Caco-2 (cell line): ENCODE measurements around the gene CCDC9. TPM values are rescaled to one million over a fixed set of nuclear protein-coding genes. Genes with fewer than 3 reads are reported as not detected.

Experiments
- BruUV-seq: library from RNA; stranded (reverse); fragments of 400-500 nt; replicated peaks from 2 replicates; lab custom pipeline; 2021; lab: Mats Ljungman, UMichigan
- CTCF ChIA-PET: fragments of 300-600 bp; sonication (Branson Sonifier 250); formaldehyde crosslinking; loops from one replicate; lab custom pipeline; 2022; ENCODE audit warnings: antibody characterized with exemption; lab: Charles Lee
- POLR2A ChIA-PET: fragments of 300-600 bp; sonication (Branson Sonifier 250); formaldehyde crosslinking; loops from one replicate; lab custom pipeline; 2022; ENCODE audit warnings: antibody characterized with exemption; lab: Charles Lee
- DNase-seq, 2 experiments: peaks; one replicate each; pipeline versions ENCODE4 v3.0.0 to v3.0.0-alpha.2; 2020 to 2022
- H3K27me3 ChIP-seq: replicated peaks from 2 replicates; pipeline ENCODE4 v1.6.0; 2011; ENCODE audit warnings: low read length; ENCODE audit not compliant: control insufficient read depth, insufficient read depth
- H3K36me3 ChIP-seq: 2 replicates; pipeline ENCODE4 v1.5.1; 2011; ENCODE audit warnings: low read length; ENCODE audit not compliant: control insufficient read depth, insufficient read depth
- H3K4me1 ChIP-seq: fragments of 250-450 bp; sonication (Bioruptor Pico); 2 replicates; pipeline ENCODE4 v1.5.1; 2020; ENCODE audit warnings: mild to moderate bottlenecking
- H3K4me3 ChIP-seq: 2 replicates; pipeline ENCODE4 v1.5.1; 2011; ENCODE audit warnings: low read depth, mild to moderate bottlenecking, control low read depth, low read length
- H3K9me3 ChIP-seq: fragments of 250-450 bp; sonication (Bioruptor Pico); 2 replicates; pipeline ENCODE4 v1.5.1; 2020; ENCODE audit warnings: mild to moderate bottlenecking, moderate library complexity
- H3K27ac Mint-ChIP-seq: one replicate; pipeline ENCODE4 v1.8.0; 2022; ENCODE audit warnings: mixed read lengths; ENCODE audit not compliant: unreplicated experiment
- H3K27me3 Mint-ChIP-seq: one replicate; pipeline ENCODE4 v1.8.0; 2022; ENCODE audit warnings: mixed read lengths; ENCODE audit not compliant: insufficient read depth, unreplicated experiment
- H3K36me3 Mint-ChIP-seq: one replicate; pipeline ENCODE4 v1.8.0; 2022; ENCODE audit warnings: mild to moderate bottlenecking, mixed read lengths; ENCODE audit not compliant: insufficient read depth, unreplicated experiment
- H3K4me1 Mint-ChIP-seq: one replicate; pipeline ENCODE4 v1.8.0; 2022; ENCODE audit warnings: low read depth, mixed read lengths; ENCODE audit not compliant: unreplicated experiment
- H3K4me3 Mint-ChIP-seq: one replicate; pipeline ENCODE4 v1.8.0; 2022; ENCODE audit warnings: mild to moderate bottlenecking, moderate library complexity, mixed read lengths; ENCODE audit not compliant: unreplicated experiment
- H3K9me3 Mint-ChIP-seq: one replicate; pipeline ENCODE4 v1.8.0; 2022; ENCODE audit warnings: mixed read lengths; ENCODE audit not compliant: unreplicated experiment
- CTCF ChIP-seq, 2 experiments: fragments of 200-600 bp in 1 of 2; IDR thresholded peaks; 1 replicate in 1 of 2; 2 replicates in 1 of 2; pipeline versions ENCODE4 v1.5.1 to v1.8.0; 2011 to 2022; ENCODE audit warnings: antibody characterized with exemption in 1 of 2, control low read depth in 1 of 2, inconsistent platforms in 1 of 2, low read depth in 1 of 2, low read length in 1 of 2, mild to moderate bottlenecking in 1 of 2, moderate library complexity in 1 of 2; ENCODE audit not compliant: insufficient read depth in 1 of 2, severe bottlenecking in 1 of 2, unreplicated experiment in 1 of 2
- intact Hi-C: fragments of 100-400 bp; cut with micrococcal nuclease; formaldehyde crosslinking; loops from one replicate; pipeline ENCODE4 v1.10.0; 2022; ENCODE audit not compliant: unreplicated experiment
- total RNA-seq: library from RNA; stranded (reverse); gene quantifications from 2 replicates; pipeline ENCODE4 v1.2.3, GENCODE V29; 2022

Gene CCDC9
- total RNA-seq, 1 experiment from 2014 or later: 43.1 TPM

DNA sequence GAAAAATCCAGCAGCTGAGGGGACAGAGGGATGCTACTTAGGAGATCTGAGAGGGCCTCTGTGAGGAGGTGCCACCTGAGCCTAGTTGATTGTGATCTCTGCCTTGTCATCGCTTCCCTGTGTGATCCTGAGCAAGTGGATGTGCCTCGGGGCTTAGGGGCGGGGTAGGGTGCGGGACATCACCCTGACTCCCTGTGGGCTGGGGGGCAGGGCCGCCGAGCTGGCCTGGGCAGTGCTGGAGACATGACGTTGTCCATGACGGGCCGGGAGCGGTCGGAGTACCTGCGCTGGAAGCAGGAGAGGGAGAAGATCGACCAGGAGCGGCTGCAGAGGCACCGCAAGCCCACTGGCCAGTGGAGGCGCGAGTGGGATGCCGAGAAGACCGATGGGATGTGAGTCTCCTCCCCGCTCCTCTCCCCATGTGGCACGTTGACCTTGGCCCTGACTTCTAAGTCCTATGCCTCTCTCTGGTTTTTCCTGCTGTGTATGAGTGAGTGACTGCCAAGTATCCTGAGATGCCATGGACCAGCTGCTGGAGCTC lies 10.1 kb downstream of the CCDC9 start:
- Mint-ChIP-seq H3K36me3 (peaks cover 71% of the 10 kb centered on the region), H3K9me3 (no peaks in the 10 kb centered on the region), H3K4me3 (no peak overlapping the region), H3K27ac (no peak overlapping the region), H3K4me1 (no peaks in the 10 kb centered on the region), H3K27me3 (no peaks in the 10 kb centered on the region)
- H3K4me3 ChIP-seq: no peak overlapping the region
- no peak for TF ChIP-seq CTCF (IDR thresholded peaks at IDR 0.05; ENCODE audit: insufficient read depth in 1 of 2, low read depth in 1 of 2, low read length in 1 of 2, severe bottlenecking in 1 of 2, unreplicated experiment in 1 of 2)
- no peaks in the 10 kb centered on the region for H3K9me3 ChIP-seq
- no peaks in the 10 kb centered on the region for H3K4me1 ChIP-seq
- peaks cover 5% of the 10 kb centered on the region for H3K36me3 ChIP-seq
- BruUV-seq: no TSS peak
- no peak for DNase-seq
- ChIA-PET CTCF (no interaction called here), POLR2A (no interaction called here)
- intact Hi-C loops: no loop called here
- no peaks in the 10 kb centered on the region for H3K27me3 ChIP-seq

GRCh38 chr19:47267350-47267759 lies 11.0 kb downstream of the CCDC9 start:
- H3K36me3 Mint-ChIP-seq: peaks cover 71% of the 10 kb centered on the region
- H3K9me3 Mint-ChIP-seq: no peaks in the 10 kb centered on the region
- Histone ChIP-seq H3K4me3 (no peak overlapping the region), H3K9me3 (no peaks in the 10 kb centered on the region), H3K27me3 (no peaks in the 10 kb centered on the region), H3K4me1 (no peaks in the 10 kb centered on the region), H3K36me3 (peaks cover 5% of the 10 kb centered on the region)
- ChIA-PET CTCF (interaction anchor here (0.6 kb wide), 1 partner anchor 1901 kb away, joined by 3 read pairs; no protein-coding TSS in a partner anchor), POLR2A (no interaction called here)
- H3K27ac Mint-ChIP-seq: no peak overlapping the region
- no peak for TF ChIP-seq CTCF (IDR thresholded peaks at IDR 0.05; ENCODE audit: insufficient read depth in 1 of 2, low read depth in 1 of 2, low read length in 1 of 2, severe bottlenecking in 1 of 2, unreplicated experiment in 1 of 2)
- no peak for DNase-seq
- no peaks in the 10 kb centered on the region for H3K27me3 Mint-ChIP-seq
- H3K4me3 Mint-ChIP-seq: no peak overlapping the region
- no TSS peak for BruUV-seq
- peaks cover 5% of the 10 kb centered on the region for H3K4me1 Mint-ChIP-seq
- intact Hi-C loops: no loop called here

DNA sequence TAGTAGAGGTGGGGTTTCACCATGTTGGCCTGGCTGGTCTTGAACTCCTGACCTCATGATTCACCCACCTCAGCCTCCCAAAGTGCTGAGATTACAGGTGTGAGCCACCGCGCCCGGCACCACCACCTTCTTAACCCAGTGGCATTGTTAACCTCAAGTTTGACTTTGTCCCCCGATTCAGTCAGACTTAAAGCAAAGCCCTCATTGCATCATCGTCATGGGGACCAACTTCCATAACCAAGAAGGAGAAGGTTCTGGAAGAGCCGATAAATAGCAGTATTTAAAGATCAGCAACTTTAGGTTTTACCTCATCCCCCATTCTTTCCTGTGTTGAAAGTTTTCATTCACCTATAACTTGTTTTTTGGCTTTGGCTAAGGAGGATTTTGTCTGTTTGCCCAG lies 11.7 kb downstream of the CCDC9 start:
- ChIA-PET POLR2A (no interaction called here), CTCF (no interaction called here)
- DNase-seq: no peak
- Histone ChIP-seq H3K4me3 (no peak overlapping the region), H3K27me3 (no peaks in the 10 kb centered on the region), H3K36me3 (peaks cover 5% of the 10 kb centered on the region), H3K4me1 (no peaks in the 10 kb centered on the region), H3K9me3 (no peaks in the 10 kb centered on the region)
- intact Hi-C loops: no loop called here
- TF ChIP-seq CTCF (IDR thresholded peaks at IDR 0.05; ENCODE audit: insufficient read depth in 1 of 2, low read depth in 1 of 2, low read length in 1 of 2, severe bottlenecking in 1 of 2, unreplicated experiment in 1 of 2): no peak
- Mint-ChIP-seq H3K27me3 (no peaks in the 10 kb centered on the region), H3K9me3 (no peaks in the 10 kb centered on the region), H3K27ac (no peak overlapping the region), H3K4me1 (peaks cover 11% of the 10 kb centered on the region), H3K36me3 (peaks cover 70% of the 10 kb centered on the region), H3K4me3 (no peak overlapping the region)
- no TSS peak for BruUV-seq
